Esophagus squamous epithelium (tissue), 5 donors: ENCODE measurements around the gene NUDCD2. TPM values are rescaled to one million over a fixed set of nuclear protein-coding genes. Genes with fewer than 3 reads are reported as not detected.

Experiments used
- DNase-seq: peaks from one replicate; lab custom pipeline; 2025; lab: John Stamatoyannopoulos, UW
- H3K27ac ChIP-seq, 4 donors: fragments of 200-600 bp; sonication (generic); one replicate each; pipeline ENCODE4 v1.5.1; 2016 to 2019; ENCODE audit warnings: mild to moderate bottlenecking in 1 of 4
- H3K27me3 ChIP-seq, 4 donors: fragments of 200-600 bp; sonication (generic); 1 replicate in 3 of 4; 2 replicates in 1 of 4; pipeline versions ENCODE4 v1.5.1 to v1.6.0; 2017 to 2021; ENCODE audit warnings: antibody characterized with exemption in 1 of 4
- H3K36me3 ChIP-seq, 3 donors: fragments of 200-600 bp; sonication (generic); one replicate each; pipeline ENCODE4 v1.5.1; 2016 to 2019
- H3K4me1 ChIP-seq, 3 donors: fragments of 200-600 bp; sonication (generic); one replicate each; pipeline ENCODE4 v1.5.1; 2017 to 2019
- H3K4me3 ChIP-seq, 4 donors: fragments of 200-600 bp; sonication (generic); 1 replicate in 3 of 4; 2 replicates in 1 of 4; pipeline ENCODE4 v1.5.1; 2016 to 2019; ENCODE audit warnings: mild to moderate bottlenecking in 2 of 4, moderate library complexity in 1 of 4
- H3K9me3 ChIP-seq, 3 donors: fragments of 200-600 bp; sonication (generic); one replicate each; pipeline ENCODE4 v1.5.1; 2016 to 2019
- POLR2A ChIP-seq, 4 donors: fragments of 450-650 bp; IDR thresholded peaks; one replicate each; pipeline ENCODE4 v1.6.1; 2017; ENCODE audit warnings: antibody characterized with exemption in 4 of 4, mild to moderate bottlenecking in 4 of 4, moderate library complexity in 3 of 4
- WGBS, 2 donors: methylation state at CpG; one replicate each; pipeline ENCODE4 v1.1.5; 2018; 5-methylcytosine and 5-hydroxymethylcytosine counted together
- intact Hi-C: fragments of 100-400 bp; cut with DNase I; formaldehyde crosslinking; loops from one replicate; pipeline ENCODE4 v1.15.0; 2022
- total RNA-seq, 4 donors: library from RNA; depleted of rRNA; stranded (reverse); fragments of >200 nt; gene quantifications; one replicate each; pipeline ENCODE4 v1.1.0, GENCODE V29; 2016
- TF ChIP-seq, protein P1 (sequence below), 6 experiments: fragments of 450-650 bp in 4 of 6; fragments of 200-600 bp in 2 of 6; sonication (generic) in 2 of 6; IDR thresholded peaks; one replicate each; pipeline ENCODE4 v1.5.1; 2016 to 2019; ENCODE audit warnings: antibody characterized with exemption in 6 of 6, mild to moderate bottlenecking in 4 of 6, moderate library complexity in 4 of 6
- donor health status: DM: yes; HTN: yes; CAD: no.

The NUDCD2 gene
- total RNA-seq, 4 donors from 2014 or later = 2.5 to 11.6 (median 6.1) TPM

DNA sequence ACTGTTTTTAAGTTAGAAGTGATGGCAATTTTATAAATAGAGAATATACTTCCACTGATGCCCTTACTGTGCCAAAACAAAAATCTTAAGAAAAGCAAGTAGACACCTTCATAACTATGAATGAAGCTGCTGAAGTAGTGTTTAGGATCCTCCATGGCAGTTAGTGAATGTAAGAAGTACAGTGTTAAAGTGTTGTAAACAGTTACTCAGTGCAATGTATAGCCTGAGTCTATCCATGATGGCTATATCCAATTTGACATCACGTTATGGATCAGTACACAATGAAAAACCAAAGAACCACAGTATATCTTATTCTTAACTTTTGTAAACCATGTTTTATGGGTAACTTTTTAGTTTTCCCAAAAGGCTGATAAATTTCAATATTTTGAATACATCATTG, 15.4 kb downstream of the NUDCD2 start:
- WGBS, 2 donors = 93 to 96% methylated on average over 1 of the region's 1 CpG

DNA sequence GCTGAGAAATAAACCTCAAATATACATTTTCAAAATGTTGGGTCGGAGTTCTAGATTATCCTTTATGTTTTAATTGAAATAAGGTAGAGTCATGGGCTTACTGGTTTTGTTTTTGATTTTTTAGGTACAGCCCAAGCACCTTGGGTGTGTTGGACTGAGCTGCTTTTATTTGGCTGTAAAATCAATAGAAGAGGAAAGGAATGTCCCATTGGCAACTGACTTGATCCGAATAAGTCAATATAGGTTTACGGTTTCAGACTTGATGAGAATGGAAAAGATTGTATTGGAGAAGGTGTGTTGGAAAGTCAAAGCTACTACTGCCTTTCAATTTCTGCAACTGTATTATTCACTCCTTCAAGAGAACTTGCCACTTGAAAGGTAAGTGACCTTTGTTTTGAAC, 18.9 kb downstream of the NUDCD2 start:
- no peak overlapping the region for H3K4me3 ChIP-seq
- peaks cover 0 to 68% (median 7%) of the 10 kb centered on the region in 3 donors for H3K36me3 ChIP-seq
- no peak for DNase-seq
- H3K9me3 ChIP-seq = no peaks in the 10 kb centered on the region
- peaks cover 8 to 42% (median 24%) of the 10 kb centered on the region in 3 donors for H3K4me1 ChIP-seq
- H3K27me3 ChIP-seq = no peaks in the 10 kb centered on the region
- no peak for TF ChIP-seq POLR2A (IDR thresholded peaks at IDR 0.05)
- TF ChIP-seq, protein P1, sequence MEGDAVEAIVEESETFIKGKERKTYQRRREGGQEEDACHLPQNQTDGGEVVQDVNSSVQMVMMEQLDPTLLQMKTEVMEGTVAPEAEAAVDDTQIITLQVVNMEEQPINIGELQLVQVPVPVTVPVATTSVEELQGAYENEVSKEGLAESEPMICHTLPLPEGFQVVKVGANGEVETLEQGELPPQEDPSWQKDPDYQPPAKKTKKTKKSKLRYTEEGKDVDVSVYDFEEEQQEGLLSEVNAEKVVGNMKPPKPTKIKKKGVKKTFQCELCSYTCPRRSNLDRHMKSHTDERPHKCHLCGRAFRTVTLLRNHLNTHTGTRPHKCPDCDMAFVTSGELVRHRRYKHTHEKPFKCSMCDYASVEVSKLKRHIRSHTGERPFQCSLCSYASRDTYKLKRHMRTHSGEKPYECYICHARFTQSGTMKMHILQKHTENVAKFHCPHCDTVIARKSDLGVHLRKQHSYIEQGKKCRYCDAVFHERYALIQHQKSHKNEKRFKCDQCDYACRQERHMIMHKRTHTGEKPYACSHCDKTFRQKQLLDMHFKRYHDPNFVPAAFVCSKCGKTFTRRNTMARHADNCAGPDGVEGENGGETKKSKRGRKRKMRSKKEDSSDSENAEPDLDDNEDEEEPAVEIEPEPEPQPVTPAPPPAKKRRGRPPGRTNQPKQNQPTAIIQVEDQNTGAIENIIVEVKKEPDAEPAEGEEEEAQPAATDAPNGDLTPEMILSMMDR (IDR thresholded peaks at IDR 0.05) = no peak
- intact Hi-C loops = no loop called here
- no peak overlapping the region for H3K27ac ChIP-seq
- WGBS, 2 donors = 78 to 94% methylated on average over 3 of the region's 3 CpGs

More for the DNA sequence above, 15.4 kb downstream of the NUDCD2 start:
- Histone ChIP-seq H3K27ac (no peak overlapping the region), H3K9me3 (no peaks in the 10 kb centered on the region), H3K36me3 (peaks cover 6 to 97% (median 7%) of the 10 kb centered on the region in 3 donors), H3K4me1 (peaks cover 0 to 17% (median 7%) of the 10 kb centered on the region in 3 donors), H3K4me3 (no peak overlapping the region), H3K27me3 (no peaks in the 10 kb centered on the region)
- TF ChIP-seq, protein P1 (IDR thresholded peaks at IDR 0.05) = no peak
- TF ChIP-seq POLR2A (IDR thresholded peaks at IDR 0.05) = no peak
- intact Hi-C loops = no loop called here
- DNase-seq = no peak

DNA sequence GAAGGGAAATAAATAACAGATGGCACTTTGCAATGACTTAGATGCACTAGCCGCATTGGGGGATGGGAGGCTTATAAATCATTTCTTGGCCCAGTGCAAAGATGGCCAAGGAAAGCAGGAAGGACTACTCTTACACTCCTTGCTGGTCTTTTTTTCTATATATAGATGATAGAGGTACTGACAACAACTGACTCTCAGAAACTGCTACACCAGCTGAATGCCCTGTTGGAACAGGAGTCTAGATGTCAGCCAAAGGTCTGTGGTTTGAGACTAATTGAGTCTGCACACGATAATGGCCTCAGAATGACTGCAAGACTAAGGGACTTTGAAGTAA, 20.8 kb downstream of the NUDCD2 start:
- no peak for TF ChIP-seq POLR2A (IDR thresholded peaks at IDR 0.05)
- TF ChIP-seq, protein P1 (IDR thresholded peaks at IDR 0.05) = no peak
- H3K4me1 ChIP-seq = peaks cover 8 to 42% (median 24%) of the 10 kb centered on the region in 3 donors
- 37 to 41% methylated on average over 2 of the region's 2 CpGs for WGBS, 2 donors
- intact Hi-C loops = no loop called here
- no peaks in the 10 kb centered on the region for H3K27me3 ChIP-seq
- no peaks in the 10 kb centered on the region for H3K9me3 ChIP-seq
- H3K4me3 ChIP-seq = peak overlapping the region in 3 of 4 donors; percentile 71 to 95 (median 93)
- peaks cover 0 to 49% (median 3%) of the 10 kb centered on the region in 3 donors for H3K36me3 ChIP-seq
- DNase-seq = no peak
- peak overlapping the region in 1 of 4 donors; percentile 2 for H3K27ac ChIP-seq

DNA sequence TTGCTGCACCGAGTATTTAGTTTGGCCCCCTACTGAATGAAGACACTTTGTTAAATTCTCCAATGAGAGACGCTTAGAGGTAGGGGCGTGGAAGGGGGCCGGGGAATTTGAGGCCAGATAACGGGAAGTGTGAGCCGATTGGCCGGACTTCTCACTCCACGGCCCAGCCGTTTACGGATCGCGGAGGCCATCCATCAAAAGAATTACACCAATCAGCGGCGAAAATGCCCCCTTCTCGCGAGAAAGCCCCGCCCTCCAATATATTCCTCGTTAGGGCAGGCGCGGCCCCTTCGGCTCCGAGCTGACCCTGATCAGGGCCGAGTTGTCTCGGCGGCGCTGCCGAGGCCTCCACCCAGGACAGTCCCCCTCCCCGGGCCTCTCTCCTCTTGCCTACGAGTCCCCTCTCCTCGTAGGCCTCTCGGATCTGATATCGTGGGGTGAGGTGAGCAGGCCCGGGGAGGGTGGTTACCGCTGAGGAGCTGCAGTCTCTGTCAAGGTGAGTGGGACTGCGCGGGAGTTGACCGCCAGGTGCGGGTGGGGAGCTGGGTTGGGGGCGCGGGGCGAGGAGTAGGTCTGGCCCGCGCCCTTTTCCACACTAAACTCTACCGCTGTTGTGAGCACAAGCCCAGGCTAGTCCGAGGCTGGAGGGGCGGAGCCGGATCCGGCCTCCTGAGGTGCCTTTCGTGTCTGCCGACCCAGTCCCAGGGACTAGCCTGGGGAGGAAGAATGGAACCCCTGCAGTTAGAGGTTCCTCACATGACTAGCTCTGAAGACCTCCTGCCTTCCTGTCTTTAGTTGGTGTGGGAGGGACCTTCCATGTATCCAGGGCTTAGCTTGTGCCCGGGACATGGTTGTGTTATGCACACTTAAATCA, 22.4 kb downstream of the NUDCD2 start, which contains the start of gene CCNG1:
CCNG1 (plus strand) TSS at position 287 of the 874 bp plus-strand sequence. CDS start 1,662 bp downstream, outside the sequence.
- Histone ChIP-seq H3K4me1 (peaks cover 8 to 42% (median 24%) of the 10 kb centered on the region in 3 donors), H3K4me3 (peak within 1 kb of the TSS; percentile 71 to 96 (median 94))

More for the DNA sequence above, 22.4 kb downstream of the NUDCD2 start, which contains the start of gene CCNG1:
- peak; percentile 83 for DNase-seq
- WGBS, 2 donors = 0 to 1% methylated on average over 20 to 29 of the region's 51 CpGs
- TF ChIP-seq POLR2A (IDR thresholded peaks at IDR 0.05) = peak in 2 of 4 donors; percentile 66 to 76
- TF ChIP-seq, protein P1 (IDR thresholded peaks at IDR 0.05) = peak in 1 of 6 experiments; percentile 33
- intact Hi-C loops = no loop called here
- H3K27ac ChIP-seq = peak within 1 kb of the TSS; percentile 94 to 98 (median 96)
- H3K36me3 ChIP-seq = peaks cover 0 to 34% (median 3%) of the 10 kb centered on the region in 3 donors
- H3K27me3 ChIP-seq = no peaks in the 10 kb centered on the region
- H3K9me3 ChIP-seq = no peaks in the 10 kb centered on the region
